ENCODE data around the gene DGKE.

DGKE gene

DNA sequence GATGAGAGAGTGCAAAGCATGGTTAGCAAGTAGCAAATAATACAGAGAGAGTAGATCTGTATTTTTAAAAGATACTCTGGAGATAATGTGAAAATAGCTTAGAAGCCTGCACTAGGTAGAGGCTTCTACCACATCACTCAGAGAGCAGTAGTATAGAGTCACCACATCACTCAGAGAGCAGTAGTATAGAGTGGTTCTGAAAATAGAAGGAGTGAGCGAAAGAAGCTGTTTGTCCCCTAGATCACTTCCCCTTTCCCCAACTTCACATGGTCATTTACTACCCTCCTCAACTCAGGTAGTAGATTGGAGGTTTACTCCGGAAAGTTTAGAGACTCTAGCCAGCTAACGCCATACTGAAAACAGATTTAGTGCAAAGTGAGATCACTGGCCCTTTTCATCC, 17.1 kb downstream of the DGKE start:
- no peak for DNase-seq

DNA sequence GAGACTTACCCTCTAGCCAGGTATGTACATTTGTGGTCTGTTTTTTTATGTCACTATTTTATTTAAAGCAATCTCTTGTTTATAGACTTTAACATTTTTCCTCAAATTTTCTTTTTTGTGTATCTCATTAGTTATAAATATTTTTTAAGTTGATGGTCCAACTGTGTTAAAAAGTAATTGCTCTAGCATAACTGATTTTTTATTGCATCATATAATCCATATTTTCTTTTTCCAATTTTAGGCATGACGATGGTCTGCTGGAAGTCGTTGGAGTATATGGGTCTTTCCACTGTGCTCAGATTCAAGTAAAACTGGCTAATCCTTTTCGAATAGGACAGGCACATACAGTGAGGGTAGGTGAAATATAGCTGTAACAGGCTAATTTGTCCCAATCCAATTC, 27.9 kb downstream of the DGKE start:
- DNase-seq, result no peak

DNA sequence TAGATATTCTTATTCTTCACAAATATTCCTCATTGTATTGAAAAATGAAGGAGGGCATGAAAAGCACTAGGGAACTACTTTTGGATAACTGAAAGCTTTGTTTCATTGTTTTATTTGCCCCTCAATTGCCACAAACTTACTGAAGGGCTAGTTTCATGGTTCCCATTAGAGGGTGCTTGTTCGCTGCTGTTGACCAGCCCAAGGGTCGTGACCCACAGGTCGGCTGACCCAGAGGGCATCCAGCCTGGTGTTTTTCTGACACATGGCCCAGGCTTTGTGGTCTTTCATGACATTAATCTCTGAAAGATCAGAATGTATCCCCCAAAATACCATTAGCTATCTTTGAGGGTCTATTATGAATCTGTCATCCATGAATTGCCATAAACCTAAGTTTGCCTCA, 30.0 kb downstream of the DGKE start:
- no peak for DNase-seq

DNA sequence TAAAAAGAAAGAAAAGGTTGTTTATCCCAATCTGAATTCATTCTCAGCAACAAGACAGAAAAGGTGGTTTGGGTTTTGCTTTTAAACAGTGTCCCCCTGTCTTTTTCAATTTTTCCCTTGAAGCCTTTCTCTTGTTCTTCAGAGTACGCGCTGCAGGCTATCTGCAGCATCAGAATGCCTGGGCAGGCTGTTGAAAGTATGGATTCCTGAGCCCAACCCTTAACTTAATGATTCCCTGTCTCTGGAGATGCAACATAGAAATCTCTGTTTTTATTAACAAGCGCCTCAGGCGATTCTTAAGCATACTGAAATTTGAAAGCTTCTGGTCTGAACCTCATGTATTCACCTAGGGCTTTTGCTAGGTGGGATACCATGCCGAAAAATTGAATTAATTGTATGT, 32.1 kb downstream of the DGKE start:
- DNase-seq, result no peak

DNA sequence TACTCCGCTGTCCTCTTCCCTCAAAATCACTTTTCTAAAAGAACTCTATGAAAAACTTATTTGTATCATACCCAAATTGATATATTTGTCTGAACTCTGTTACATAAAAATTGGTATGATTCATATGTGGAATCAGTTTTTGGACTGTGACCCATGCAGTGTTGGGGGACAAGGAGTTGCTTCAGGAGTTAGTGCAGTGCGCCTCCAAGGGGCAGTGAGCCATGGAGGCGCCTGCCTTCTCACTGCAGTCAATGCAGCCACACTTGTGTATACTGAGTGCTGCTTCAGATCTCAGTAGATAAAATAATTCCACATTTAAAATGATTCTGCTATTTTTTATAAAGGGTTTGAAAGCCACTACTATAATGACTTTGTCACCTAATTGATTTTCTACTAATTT, 32.5 kb downstream of the DGKE start:
- no peak for DNase-seq

DNA sequence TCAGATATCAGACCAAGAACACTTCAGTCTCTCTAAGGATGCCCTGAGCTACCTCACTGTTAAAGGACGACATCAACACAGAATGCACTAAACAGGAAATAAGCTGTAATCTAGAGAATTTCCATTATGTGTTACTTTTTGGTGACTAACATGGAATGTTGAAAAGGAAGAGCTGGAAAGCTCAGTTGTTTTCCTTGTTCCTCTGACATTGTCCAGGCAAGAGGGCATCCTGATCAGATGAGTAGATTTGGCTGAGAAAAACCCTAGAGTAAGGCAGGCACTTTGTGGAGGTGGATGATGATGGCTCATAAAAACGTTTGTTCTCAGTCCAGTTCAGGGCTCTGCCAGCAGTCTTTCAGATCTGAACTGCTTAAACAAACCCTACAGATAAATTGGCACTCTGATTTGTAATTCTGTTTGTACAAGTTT, 34.0 kb downstream of the DGKE start:
- peak; percentile 71 for DNase-seq

DNA sequence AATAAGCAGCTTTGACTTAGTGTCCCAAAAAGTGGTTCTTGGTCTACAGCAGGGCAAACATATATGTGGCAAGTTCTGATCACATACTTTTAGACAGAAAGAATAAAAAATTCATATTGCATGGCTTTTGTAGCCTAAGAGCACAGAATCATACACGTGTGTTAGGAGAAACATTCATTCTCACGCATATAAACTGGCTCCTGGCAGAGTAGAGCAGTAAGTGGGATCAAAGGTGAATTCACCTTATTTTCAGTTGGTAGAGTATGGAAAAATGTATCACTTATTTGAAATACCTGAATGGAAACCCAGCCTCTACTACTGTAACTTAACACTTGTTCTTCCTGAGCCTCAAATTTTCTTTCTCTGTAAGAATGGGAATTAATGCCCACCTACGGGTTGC, 34.8 kb downstream of the DGKE start:
- DNase-seq, result no peak

DNA sequence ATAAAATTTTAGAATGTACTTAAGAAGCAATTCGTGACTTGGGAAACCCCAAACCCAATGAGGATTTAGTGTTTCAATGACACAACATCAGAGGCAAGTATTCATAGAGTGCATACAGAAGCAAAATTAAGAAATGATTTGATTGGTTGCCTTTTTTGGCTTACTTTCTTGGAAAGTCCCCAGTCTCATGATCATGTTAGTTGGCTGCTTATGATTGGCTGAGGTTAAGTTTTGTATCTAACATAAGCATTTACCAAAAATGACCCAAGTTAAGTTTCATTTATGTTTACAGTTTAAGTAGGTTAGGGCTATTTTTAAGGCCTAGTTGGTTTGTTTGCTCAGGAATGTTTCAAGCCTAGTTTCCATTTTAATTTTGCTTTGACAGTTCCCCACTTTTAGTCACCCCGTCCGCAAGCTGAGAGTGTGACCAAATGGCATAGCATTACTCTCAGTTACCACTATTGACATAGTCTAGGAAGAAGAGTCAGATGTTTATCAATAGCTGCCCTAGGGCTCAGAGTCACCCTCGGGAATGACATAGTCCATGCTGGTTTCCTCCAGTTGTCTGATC, 36.2 kb downstream of the DGKE start:
- DNase-seq, result no peak

DNA sequence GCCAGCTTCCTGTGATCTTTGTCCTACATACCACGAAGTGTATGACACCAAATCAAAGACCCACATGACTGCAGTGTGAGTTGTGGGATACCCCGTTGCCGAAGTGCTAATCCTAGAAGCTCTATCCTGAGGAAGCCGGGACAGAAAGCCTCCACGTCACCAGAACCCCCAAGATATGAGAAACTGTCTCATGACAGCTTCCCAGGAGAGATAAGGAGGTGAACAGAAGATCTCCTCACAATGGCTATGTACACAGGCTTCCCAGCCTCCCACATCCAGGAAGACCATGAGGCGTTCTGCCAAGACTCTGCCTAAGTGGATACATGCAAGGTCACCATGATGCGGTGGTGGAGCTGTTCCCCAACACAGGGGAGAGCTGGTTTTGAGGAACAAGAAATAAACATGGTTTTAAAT, 42.8 kb downstream of the DGKE start:
- no peak for DNase-seq

DNA sequence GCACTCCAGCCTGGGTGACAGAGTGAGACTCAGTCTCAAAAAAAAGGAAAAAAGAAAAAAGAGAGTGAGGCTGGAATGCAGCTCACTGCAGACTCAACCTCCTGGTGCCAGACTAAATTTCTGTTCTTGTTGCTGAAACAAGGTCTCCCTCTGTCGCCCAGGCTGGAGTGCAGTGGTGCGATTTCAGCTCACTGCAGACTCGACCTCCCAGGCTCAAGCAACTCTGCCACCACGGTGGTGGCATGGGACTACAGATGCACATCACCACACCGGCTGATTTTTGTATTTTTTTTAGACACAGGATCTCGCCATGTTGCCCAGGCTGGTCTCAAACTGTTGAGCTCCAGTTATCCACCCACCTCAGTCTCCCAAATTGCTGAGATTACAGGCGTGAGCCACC, 45.3 kb downstream of the DGKE start:
- DNase-seq, result no peak

DNA sequence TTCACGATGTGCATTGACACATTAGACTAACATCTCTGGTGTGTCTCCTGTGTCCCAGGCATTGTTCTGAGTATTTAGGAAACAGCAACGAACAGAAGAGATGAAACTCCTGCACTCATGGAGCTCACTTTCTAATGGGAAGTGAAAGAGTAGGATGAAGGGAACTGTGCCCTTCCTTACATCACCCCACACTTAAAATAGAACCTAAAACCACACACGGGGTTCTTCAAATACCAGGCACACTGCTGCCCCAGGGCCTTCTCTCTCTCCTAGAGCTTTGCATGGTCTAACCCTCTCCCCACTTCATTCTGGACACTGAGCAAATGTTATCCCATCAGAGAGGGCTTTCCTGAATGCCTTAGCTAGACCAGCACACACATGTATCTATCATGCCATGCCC, 46.2 kb downstream of the DGKE start:
- no peak for DNase-seq

DNA sequence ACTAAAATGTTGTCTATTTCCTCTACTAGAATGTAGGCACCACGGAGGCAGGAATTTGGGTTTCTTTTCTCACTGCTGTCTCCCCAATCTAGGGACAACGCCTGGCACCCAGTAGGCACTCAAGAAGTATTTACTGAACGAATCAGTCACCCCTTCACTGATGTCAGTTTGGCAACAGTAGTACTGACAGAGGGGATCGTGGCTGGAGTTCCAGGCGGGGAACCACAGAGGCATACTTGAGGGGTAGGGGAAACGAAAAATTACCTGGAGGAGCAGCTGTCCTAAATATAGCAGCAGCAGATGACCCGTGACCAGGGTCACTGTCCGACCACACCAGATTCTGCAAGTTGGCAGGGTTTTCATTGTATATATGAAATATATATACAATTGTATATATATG, 46.6 kb downstream of the DGKE start:
- no peak for DNase-seq

DNA sequence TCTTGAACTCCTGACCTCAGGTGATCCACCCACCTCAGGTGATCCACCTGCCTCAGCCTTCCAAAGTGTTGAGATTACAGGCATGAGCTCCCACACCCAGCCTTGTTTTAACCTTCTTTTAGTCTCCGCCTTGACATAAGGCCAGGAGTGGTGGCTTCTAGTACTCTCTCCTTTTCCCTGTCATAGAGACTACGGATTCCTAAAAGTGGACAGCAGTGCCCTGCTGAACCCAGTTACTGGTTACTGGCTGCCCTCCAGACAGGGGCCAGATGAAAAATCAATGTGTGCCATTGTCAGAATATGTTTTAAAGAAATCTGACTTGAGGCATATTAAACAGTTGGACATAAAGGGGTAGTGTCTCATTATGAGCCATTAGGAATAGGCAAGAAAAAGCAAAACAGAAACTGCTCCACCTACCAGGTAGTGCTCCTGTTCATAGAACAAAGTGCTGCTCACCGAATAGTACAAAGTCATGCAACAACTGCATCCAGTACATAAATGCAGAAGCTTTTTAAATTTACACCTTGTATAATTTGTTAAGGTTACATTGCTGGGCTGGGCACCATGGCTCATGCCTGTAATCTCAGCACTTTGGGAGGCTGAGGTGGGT, 47.8 kb downstream of the DGKE start:
- DNase-seq, result no peak

DNA sequence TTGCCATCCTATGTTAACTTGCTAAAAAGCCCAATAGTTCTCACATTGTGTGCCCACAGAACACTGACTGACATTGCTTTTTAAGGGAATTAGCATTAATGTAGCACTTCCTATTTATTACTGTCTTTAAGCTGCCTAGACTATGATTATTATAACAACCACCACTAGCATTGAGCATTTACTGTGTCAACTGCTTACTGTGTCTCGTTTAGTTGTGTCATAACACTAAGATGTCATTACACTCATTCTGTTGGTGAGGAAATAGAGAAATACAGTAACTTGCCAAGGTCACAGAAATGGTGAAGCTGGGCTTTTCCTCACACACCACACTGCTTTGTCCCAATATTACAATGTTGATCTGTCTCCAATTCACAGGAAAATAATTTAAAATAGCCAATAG, 49.7 kb downstream of the DGKE start:
- DNase-seq, result no peak

DNA sequence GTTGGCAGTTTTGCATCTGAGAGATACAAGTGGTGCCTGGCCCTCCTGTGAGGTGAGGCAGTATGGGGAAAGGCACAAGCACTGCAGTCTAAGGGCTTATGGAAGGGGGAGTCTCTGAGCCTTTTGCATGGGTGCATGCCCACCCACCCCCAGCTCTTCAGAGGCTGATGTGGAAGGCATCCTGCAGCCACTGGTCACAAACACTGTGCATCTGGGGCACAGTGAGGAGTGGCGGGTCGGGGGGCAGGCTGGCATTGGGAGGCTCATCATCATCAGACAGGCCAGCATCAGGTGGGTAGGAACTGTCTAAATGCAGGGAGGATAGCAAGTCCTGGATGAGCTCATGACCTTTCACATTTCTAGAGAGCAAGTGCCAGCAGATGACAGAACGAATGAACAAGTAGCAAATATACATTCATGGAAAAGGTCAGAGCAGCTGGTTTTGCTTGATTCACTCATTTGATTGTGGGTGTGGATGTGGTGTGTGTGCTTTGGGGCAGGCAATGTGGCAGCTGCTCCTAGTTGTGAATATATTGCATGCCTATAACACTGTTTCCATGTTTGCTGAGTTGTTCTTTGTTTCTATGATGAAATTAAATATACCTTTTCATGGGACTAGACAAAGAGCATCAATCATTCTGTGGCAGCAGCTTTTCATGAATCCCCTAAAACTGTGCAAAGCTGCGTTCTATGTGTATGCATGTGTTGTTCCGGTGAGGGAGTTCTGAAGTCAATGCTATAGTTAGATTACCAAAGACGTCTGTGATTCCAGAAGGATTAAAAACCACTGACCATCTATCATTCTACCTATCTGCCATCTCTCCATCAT, 50.7 kb downstream of the DGKE start:
- no peak for DNase-seq

DNA sequence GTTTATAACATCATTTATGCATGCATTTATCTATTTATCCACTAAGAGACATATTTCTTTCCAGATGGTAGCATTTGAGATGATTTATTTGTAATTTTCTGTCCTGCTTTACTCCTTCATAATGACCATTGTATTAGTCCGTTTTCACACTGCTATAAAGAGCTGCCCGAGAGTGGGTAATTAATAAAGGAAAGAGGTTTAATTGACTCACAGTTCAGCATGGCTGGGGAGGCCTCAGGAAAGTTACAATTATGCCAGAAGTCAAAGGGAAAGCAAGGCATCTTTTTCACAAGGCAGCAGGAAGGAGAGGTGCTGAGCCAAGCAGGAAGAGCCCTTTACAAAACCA, 51.3 kb downstream of the DGKE start:
- no peak for DNase-seq

DNA sequence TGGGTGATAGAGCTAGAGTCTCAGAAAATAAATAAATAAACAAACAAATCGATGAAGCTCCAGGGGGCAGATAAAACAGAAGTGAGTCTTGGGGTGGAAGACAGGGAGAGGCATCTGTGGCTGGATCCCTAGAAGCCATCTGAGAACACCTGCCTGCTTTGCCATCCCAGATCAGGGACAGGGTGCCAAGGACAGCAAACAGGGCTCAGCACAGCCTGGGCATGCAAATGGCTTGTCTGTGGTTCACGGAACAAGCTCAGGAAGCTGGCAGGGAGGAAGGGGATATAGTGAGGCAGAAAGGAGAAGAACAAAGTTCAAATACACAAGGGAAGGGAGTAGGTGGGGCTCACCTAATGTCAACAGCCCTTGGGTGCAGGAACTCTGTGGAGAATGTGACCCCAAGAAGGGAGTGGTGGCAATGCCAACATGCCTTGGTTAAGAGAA, 52.4 kb downstream of the DGKE start:
- DNase-seq, result no peak

DNA sequence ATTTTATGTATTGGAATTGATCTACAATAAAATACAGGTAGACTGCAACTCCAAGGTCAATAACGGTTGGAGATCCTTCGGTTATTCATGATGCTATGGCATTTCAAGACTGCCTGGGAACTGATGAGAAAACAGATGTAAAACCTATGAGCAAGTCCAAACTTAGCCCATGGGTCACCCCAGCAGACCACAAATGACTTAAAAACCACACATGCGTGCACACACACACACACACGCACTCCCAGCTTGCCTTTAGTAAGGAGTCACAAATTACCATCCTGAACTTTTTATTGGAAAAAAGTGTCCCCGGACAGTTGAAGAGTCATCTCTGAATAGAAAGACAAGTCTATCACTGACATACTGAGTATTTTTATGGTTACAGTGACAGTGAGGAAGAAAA, 53.2 kb downstream of the DGKE start:
- no peak for DNase-seq

DNA sequence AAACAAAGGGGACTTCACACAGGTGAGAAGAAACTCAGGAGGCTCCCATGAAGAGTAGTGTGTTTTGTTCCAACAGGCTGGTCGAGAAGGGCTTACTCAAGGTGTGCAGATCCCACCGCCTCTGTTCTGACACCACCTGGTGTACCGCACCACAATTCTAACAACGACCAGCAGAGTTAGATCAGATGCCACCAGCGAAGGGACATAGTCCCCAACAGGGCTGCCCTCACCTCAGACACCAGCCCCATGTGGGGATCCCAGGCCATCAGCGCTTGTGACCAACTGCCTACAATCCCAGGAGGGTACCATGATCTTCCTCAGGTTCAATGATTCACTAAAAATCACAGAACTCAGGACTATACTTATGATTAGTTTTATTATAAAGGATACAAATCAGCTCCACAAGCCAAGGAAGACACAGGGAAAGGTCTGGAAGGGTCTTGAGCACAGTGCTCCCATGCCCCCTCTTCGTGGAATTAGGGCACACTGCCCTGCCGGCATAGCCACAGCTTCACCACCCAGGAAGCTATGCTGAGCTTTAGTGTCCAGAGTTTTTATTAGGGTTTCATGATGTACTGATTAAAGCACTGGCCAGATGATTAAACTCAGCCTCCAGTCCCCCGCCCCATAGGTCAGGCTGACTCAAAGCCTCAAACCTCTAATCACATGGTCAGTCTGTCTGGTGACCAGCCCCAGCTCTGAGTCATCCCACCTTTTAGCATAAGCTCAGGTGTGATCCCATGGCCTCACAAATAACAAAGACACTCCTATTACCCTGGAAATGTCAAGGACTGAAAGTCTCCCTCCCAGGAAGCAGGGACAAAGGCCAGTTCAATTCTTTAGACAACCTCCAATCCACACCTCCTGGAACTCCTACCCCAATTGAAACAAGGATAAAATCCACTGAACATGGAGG, 53.9 kb downstream of the DGKE start:
- no peak for DNase-seq

DNA sequence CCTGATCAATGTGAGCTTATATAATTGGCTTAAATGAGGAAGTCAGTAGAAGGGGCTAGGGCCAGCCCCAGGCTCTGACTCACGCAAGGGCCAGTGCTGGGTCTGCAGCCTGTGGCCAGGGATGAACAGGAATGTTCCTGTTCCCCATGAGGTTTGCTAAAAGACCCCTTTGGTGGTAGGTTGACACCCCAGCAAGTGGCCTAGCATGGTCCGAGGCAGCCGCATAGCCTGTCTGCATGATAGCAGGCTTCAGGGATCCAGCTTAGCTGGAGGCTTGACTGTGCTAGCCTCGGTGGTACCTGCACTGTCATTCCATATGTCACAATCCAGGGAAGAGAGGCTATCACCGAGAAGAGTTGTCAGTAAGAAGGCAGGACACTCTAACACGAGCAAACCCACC, 56.4 kb downstream of the DGKE start:
- no peak for DNase-seq

DNA sequence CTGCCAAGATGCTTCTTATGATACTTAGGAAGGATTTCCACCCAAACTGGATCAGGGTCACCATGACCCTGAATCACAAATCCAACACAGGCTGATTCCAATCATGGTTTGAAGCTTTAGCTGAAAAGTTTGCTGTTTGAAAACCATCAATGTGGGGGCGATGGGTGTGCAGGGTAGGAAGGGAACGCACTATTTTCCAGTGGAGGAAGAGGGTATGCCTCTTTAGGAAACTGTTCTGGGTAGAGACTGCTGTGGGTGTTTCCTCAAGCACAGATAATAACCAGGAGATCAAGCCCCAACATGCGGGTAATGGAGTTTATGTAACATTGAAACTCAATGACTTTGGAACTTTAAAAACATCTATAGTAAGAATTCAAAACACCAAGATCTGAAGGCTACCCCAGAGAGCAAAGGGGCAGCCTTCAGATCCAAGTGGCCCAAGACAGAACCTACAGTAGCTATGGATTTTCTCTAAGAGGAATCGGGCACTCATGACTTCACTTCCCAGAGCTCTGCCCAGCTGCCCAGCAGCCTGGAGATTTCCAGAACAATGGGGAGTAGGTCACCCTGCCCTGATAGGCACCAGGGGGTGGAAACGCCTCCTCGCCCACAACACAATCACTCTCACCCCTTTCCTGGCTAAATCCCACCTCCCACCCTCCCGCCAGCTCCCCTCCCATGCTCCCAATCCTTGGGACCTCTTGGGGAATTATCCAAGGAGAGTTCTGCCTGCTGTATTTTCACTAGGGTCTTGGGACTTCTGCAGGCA, 57.1 kb downstream of the DGKE start:
- no peak for DNase-seq

DNA sequence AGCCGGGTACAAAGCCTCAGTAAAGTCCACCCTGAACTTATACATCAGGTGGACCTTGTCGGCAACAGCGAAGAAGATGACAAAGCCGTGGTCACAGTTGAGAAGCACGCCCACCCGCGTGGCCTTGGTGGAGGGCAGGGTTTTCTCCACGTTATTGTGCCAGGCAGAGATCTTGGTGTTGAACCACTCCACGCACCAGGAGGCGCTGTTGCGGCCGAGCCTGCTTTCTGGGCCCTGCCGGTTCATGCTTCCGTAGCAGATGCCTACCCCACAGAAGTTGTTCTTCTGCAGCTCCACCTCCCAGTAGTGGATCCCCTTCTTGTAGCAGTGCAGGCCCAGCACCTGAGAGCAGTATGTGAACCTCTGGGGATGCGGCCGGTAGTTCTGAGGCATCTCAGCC, 57.8 kb downstream of the DGKE start:
- DNase-seq, result no peak

DNA sequence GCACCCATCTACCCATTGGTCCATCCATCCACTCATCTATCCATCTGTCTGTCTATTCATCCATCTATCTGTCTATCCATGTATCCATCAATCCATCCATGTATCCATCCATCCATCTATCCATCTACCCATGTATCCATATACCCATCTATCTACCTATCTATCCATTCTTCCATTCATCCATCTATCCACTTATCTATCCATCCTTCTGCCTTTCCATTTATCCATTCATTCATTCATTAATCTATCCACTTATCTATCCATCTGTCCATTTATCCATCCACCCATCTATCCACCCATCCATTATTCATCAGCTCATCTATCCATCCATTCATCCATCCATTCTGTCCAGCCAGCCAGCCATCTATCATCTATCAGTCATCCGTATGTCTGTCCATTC, 58.4 kb downstream of the DGKE start:
- no peak for DNase-seq
